Mesenchymal stem cell (in vitro differentiated cells and primary cell): ENCODE data around the gene C2orf78.

ENCODE experiments used
- DNase-seq: peaks from one replicate; pipeline ENCODE4 v3.0.0-alpha.2; 2013
- H2AFZ ChIP-seq: one replicate; pipeline ENCODE4 v1.6.1; 2013; ENCODE audit warnings: low read depth, mild to moderate bottlenecking, control low read depth, inconsistent platforms, low read length, moderate library complexity
- H2AK5ac ChIP-seq: 2 replicates; pipeline ENCODE4 v1.6.1; 2013; ENCODE audit warnings: low read length, moderate library complexity, mild to moderate bottlenecking, inconsistent platforms; ENCODE audit not compliant: severe bottlenecking
- H2BK120ac ChIP-seq: one replicate; pipeline ENCODE4 v1.6.1; 2013; ENCODE audit warnings: low read depth, mild to moderate bottlenecking, inconsistent platforms, low read length, moderate library complexity
- H2BK12ac ChIP-seq, 2 experiments: one replicate each; pipeline ENCODE4 v1.6.1; 2013; ENCODE audit warnings: inconsistent platforms in 2 of 2, low read length in 2 of 2, mild to moderate bottlenecking in 2 of 2, moderate library complexity in 2 of 2, control low read depth in 1 of 2
- H2BK15ac ChIP-seq: one replicate; pipeline ENCODE4 v1.6.1; 2013; ENCODE audit warnings: mild to moderate bottlenecking, low read depth, inconsistent platforms; ENCODE audit not compliant: poor library complexity, severe bottlenecking
- H2BK5ac ChIP-seq: 2 replicates; pipeline ENCODE4 v1.6.1; 2013; ENCODE audit warnings: low read depth, mild to moderate bottlenecking, low read length, control low read depth, inconsistent platforms; ENCODE audit not compliant: poor library complexity, severe bottlenecking
- H3K14ac ChIP-seq, 2 experiments: one replicate each; pipeline ENCODE4 v1.6.1; 2013; ENCODE audit warnings: inconsistent platforms in 2 of 2, low read length in 2 of 2, control low read depth in 1 of 2, mild to moderate bottlenecking in 1 of 2, moderate library complexity in 1 of 2
- H3K18ac ChIP-seq, 2 experiments: one replicate each; pipeline ENCODE4 v1.6.1; 2013; ENCODE audit warnings: inconsistent platforms in 2 of 2, low read length in 2 of 2, control low read depth in 1 of 2, low read depth in 1 of 2, mild to moderate bottlenecking in 1 of 2
- H3K23ac ChIP-seq, 2 experiments: one replicate each; pipeline ENCODE4 v1.6.1; 2013; ENCODE audit warnings: inconsistent platforms in 2 of 2, low read length in 2 of 2, mild to moderate bottlenecking in 2 of 2, moderate library complexity in 2 of 2, control low read depth in 1 of 2
- H3K27ac ChIP-seq: 2 replicates; pipeline ENCODE4 v1.5.1; 2013; ENCODE audit warnings: mild to moderate bottlenecking, moderate library complexity, low read length, control low read depth, inconsistent platforms; ENCODE audit not compliant: poor library complexity, severe bottlenecking
- H3K27me3 ChIP-seq, 2 experiments: 2 replicates each; pipeline versions ENCODE4 v1.6.1 to v1.7.0; 2013; ENCODE audit warnings: low read length in 2 of 2, mild to moderate bottlenecking in 2 of 2, moderate library complexity in 2 of 2, control low read depth in 1 of 2, inconsistent platforms in 1 of 2; ENCODE audit not compliant: control insufficient read depth in 1 of 2, insufficient read depth in 1 of 2
- H3K36me3 ChIP-seq, 2 experiments: 2 replicates each; pipeline versions ENCODE4 v1.6.1 to v1.7.0; 2013; ENCODE audit warnings: low read length in 2 of 2, control low read depth in 1 of 2, inconsistent platforms in 1 of 2, low read depth in 1 of 2, mild to moderate bottlenecking in 1 of 2; ENCODE audit not compliant: insufficient read depth in 2 of 2, control insufficient read depth in 1 of 2
- H3K4ac ChIP-seq, 2 experiments: one replicate each; pipeline ENCODE4 v1.6.1; 2013; ENCODE audit warnings: inconsistent platforms in 2 of 2, low read length in 2 of 2, mild to moderate bottlenecking in 2 of 2, moderate library complexity in 2 of 2, control low read depth in 1 of 2, low read depth in 1 of 2
- H3K4me1 ChIP-seq: 2 replicates; pipeline ENCODE4 v1.6.1; 2013; ENCODE audit warnings: low read depth, low read length, control low read depth; ENCODE audit not compliant: control insufficient read depth, insufficient read depth
- H3K4me2 ChIP-seq: 2 replicates; pipeline ENCODE4 v1.6.1; 2013; ENCODE audit warnings: low read length, mild to moderate bottlenecking, inconsistent platforms; ENCODE audit not compliant: poor library complexity, severe bottlenecking
- H3K4me3 ChIP-seq, 2 experiments: 2 replicates each; pipeline versions ENCODE4 v1.5.1 to v1.7.0; 2013; ENCODE audit warnings: low read length in 2 of 2, mild to moderate bottlenecking in 2 of 2, control low read depth in 1 of 2, low read depth in 1 of 2; ENCODE audit not compliant: insufficient read depth in 1 of 2
- H3K79me1 ChIP-seq: replicated peaks from 2 replicates; pipeline ENCODE4 v1.6.1; 2013; ENCODE audit warnings: mild to moderate bottlenecking, control low read depth, low read length, inconsistent platforms; ENCODE audit not compliant: poor library complexity, severe bottlenecking
- H3K9ac ChIP-seq: 2 replicates; pipeline ENCODE4 v1.7.0; 2013; ENCODE audit warnings: mild to moderate bottlenecking, low read length, moderate library complexity
- H3K9me3 ChIP-seq: 2 replicates; pipeline ENCODE4 v1.7.0; 2013; ENCODE audit warnings: mild to moderate bottlenecking, low read length; ENCODE audit not compliant: control insufficient read depth
- H4K8ac ChIP-seq: one replicate; pipeline ENCODE4 v1.6.1; 2013; ENCODE audit warnings: inconsistent platforms, mild to moderate bottlenecking, low read length, moderate library complexity
- H4K91ac ChIP-seq: one replicate; pipeline ENCODE4 v1.6.1; 2013; ENCODE audit warnings: mild to moderate bottlenecking, low read length, inconsistent platforms
- WGBS: methylation state at CpG from one replicate; pipeline ENCODE4 v1.1.7; 2013; ENCODE audit warnings: mixed read lengths; 5-methylcytosine and 5-hydroxymethylcytosine counted together

Gene C2orf78

DNA sequence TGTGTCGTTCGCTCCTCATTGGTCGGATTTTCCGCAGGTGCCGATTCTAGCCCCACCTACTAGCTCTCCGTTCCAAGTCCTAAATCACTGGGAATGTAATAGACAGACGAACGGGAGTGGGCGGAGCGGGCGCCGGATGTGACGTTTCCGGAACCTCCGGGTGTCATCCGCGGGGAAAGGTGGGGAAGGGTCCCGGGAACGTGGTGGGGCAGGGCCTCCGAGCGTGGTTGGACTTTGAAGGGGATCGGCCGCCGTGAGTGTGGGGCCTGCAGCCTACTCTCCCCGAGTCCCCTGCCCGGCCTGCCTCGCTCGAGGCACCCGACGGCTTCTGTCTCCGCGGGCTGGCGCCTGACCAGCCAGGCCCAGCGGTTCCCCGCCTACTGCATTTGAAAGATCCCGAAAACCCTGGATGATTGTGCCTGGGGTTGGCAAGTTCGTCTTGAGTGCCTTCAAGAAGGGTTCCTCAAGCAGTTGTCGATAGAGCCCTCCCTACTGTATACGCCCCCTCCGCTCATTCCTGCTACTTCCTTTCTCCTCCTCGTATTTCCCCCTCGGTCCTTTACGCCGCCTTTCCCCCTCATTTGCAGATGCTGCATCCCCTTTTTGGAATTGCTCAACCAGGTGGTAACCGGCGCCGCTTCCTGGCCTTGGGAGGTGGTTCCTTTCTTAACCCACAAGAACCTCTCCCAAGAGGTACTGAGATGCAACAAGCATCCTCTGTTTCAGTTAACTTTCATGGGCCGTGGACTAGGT lies 45.0 kb downstream of the C2orf78 start, which contains the start of gene STAMBP:
Gene STAMBP (plus strand): TSS at position 144 of the 753 bp plus-strand sequence. CDS start 1,896 bp downstream, outside the sequence.
- no peak within 1 kb of the TSS for H2BK12ac ChIP-seq
- H3K36me3 ChIP-seq = peaks cover 2 to 15% of the 10 kb centered on the region in 2 experiments
- peak within 1 kb of the TSS in 1 of 2 experiments; percentile 77 for H3K23ac ChIP-seq
- peaks cover 3% of the 10 kb centered on the region for H3K79me1 ChIP-seq
- H3K4me3 ChIP-seq = peak within 1 kb of the TSS; percentile 92 to 97
- H3K4ac ChIP-seq = peak within 1 kb of the TSS; percentile 84 to 96
- no peaks in the 10 kb centered on the region for H3K9me3 ChIP-seq
- peak within 1 kb of the TSS; percentile 47 for H3K4me2 ChIP-seq
- H2BK15ac ChIP-seq = peak within 1 kb of the TSS; percentile 74
- peak; percentile 97 for DNase-seq
- peak within 1 kb of the TSS; percentile 86 for H2BK120ac ChIP-seq
- H2AK5ac ChIP-seq = peak within 1 kb of the TSS; percentile 87
- peak within 1 kb of the TSS; percentile 95 for H2BK5ac ChIP-seq
- peak within 1 kb of the TSS; percentile 93 for H3K9ac ChIP-seq
- peaks cover 2% of the 10 kb centered on the region for H3K4me1 ChIP-seq
- peak within 1 kb of the TSS; percentile 99 for H4K91ac ChIP-seq
- peaks cover 0 to 17% of the 10 kb centered on the region in 2 experiments for H3K27me3 ChIP-seq
- peak within 1 kb of the TSS; percentile 96 to 99 for H3K18ac ChIP-seq
- under 1% methylated on average over 43 of the region's 48 CpGs for WGBS
- peak within 1 kb of the TSS; percentile 95 for H2AFZ ChIP-seq
- H3K27ac ChIP-seq = peak within 1 kb of the TSS; percentile 88
- peak within 1 kb of the TSS; percentile 99 for H4K8ac ChIP-seq
- peak within 1 kb of the TSS in 1 of 2 experiments; percentile 98 for H3K14ac ChIP-seq

DNA sequence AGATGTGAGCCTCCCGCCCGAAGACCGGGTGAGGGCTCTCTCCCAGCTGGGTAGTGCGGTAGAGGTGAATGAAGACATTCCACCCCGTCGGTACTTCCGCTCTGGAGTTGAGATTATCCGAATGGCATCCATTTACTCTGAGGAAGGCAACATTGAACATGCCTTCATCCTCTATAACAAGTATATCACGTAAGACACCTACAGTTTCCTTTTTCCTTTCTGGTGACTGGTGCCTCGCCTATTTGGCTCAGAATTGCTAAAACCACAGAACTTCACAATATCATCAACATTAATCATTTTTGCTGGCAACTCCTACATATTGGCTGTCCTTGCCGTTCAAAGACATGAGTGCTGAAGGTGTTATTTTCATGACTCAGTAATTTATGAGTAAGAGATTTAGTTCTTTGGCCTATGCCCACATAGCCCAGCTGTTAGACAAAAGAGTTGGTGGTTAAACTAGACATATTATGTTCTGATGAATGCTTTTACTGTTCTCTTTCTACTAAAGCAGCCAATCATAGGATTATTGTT lies 47.0 kb downstream of the C2orf78 start:
- no peak for DNase-seq

DNA sequence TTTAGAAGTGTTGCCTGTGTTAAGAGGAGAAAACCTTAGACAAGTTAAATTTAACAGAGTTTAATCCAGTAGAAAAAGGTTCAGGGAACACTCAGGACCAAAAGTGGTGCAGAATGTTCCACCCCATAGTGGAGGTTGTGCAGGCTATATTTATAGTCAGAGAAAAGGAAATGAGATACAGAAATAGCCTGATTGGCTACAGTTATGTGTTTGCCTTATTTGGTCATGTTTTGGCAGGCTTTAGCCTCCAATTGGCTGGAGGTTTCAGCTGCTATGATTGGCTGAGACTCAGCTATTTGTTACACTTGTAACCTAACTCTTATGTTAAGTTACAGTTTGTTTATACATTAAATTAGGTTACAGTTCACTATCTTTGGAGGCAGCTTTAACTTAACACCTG lies 48.9 kb downstream of the C2orf78 start:
- peaks cover 10% of the 10 kb centered on the region for H3K79me1 ChIP-seq
- H3K14ac ChIP-seq = no peak overlapping the region
- H4K8ac ChIP-seq = no peak overlapping the region
- H3K27me3 ChIP-seq = no peaks in the 10 kb centered on the region
- H3K36me3 ChIP-seq = peaks cover 2 to 34% of the 10 kb centered on the region in 2 experiments
- H2BK5ac ChIP-seq = no peak overlapping the region
- no peak overlapping the region for H3K4me2 ChIP-seq
- H3K9ac ChIP-seq = no peak overlapping the region
- no peak overlapping the region for H2BK120ac ChIP-seq
- DNase-seq = no peak
- no peak overlapping the region for H3K18ac ChIP-seq
- H2BK12ac ChIP-seq = no peak overlapping the region
- no peak overlapping the region for H2AFZ ChIP-seq
- H3K27ac ChIP-seq = no peak overlapping the region
- peaks cover 14% of the 10 kb centered on the region for H3K4me1 ChIP-seq
- H3K9me3 ChIP-seq = no peaks in the 10 kb centered on the region
- no peak overlapping the region for H3K23ac ChIP-seq
- no peak overlapping the region for H2BK15ac ChIP-seq
- H3K4me3 ChIP-seq = no peak overlapping the region
- H3K4ac ChIP-seq = no peak overlapping the region
- H2AK5ac ChIP-seq = no peak overlapping the region
- no peak overlapping the region for H4K91ac ChIP-seq

More for the DNA sequence above, 47.0 kb downstream of the C2orf78 start:
- Histone ChIP-seq H3K18ac (no peak overlapping the region), H2AFZ (no peak overlapping the region), H3K4me2 (no peak overlapping the region), H4K91ac (no peak overlapping the region), H2BK5ac (no peak overlapping the region), H2AK5ac (peak overlapping the region; percentile 92), H3K27ac (peak overlapping the region; percentile 88), H3K36me3 (peaks cover 2 to 28% of the 10 kb centered on the region in 2 experiments), H3K4me1 (peaks cover 6% of the 10 kb centered on the region), H4K8ac (no peak overlapping the region), H2BK15ac (no peak overlapping the region), H3K9me3 (no peaks in the 10 kb centered on the region), H3K27me3 (peaks cover 0 to 8% of the 10 kb centered on the region in 2 experiments), H3K4ac (no peak overlapping the region), H3K9ac (no peak overlapping the region), H2BK120ac (no peak overlapping the region), H3K79me1 (peaks cover 7% of the 10 kb centered on the region), H3K4me3 (no peak overlapping the region), H2BK12ac (no peak overlapping the region), H3K14ac (no peak overlapping the region), H3K23ac (no peak overlapping the region)
- WGBS = 73% methylated on average over 11 of the region's 11 CpGs

DNA sequence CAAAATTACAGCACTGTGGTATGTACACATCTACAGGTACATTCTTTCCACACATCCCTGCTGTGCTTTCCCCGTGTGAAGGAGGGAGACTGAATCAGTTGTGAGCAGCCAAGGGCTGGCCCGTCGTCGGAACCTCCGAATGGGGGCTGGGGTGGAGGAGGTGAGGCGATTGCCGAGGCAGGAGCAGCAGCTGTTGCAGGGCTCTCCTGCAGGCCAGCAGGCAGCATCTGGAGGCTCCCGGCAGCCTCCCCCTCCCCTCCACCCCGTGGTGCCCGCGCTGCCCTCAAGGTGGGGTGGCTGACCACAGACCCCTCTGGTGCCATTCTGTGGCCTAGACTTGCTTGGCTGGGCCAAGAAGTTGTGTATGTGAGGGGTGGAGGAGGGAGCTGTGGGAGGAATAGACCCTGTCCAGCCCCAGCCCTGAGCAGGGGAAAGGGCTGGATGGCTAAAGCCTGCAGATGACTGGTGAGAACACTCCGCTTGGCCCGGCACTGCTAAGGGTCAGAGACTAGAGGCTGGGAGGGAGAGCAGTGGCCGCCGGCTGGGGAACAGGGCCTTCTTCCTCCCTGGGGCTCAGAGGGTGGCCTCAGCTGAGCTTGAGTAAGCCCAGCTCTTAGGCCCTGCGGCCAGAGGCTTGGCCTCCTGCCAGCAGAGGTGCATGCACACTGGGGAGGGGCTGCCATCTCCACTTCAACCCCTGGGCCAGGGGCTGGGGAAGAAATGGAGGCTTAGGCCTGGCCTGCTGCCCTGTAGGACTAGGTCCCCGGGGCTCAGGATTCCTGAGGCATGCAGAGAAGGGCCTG lies 52.4 kb downstream of the C2orf78 start:
- peaks cover 16% of the 10 kb centered on the region for H3K79me1 ChIP-seq
- H3K4me3 ChIP-seq = no peak overlapping the region
- peak overlapping the region; percentile 21 for H2BK5ac ChIP-seq
- H3K4ac ChIP-seq = no peak overlapping the region
- no peak overlapping the region for H3K9ac ChIP-seq
- no peak for DNase-seq
- H3K36me3 ChIP-seq = peaks cover 2 to 34% of the 10 kb centered on the region in 2 experiments
- H3K27me3 ChIP-seq = no peaks in the 10 kb centered on the region
- no peak overlapping the region for H4K91ac ChIP-seq
- H2AFZ ChIP-seq = no peak overlapping the region
- H3K18ac ChIP-seq = no peak overlapping the region
- WGBS = 93% methylated on average over 6 of the region's 17 CpGs
- H3K14ac ChIP-seq = no peak overlapping the region
- H2BK12ac ChIP-seq = no peak overlapping the region
- peak overlapping the region; percentile 70 for H2AK5ac ChIP-seq
- no peak overlapping the region for H2BK15ac ChIP-seq
- no peak overlapping the region for H3K23ac ChIP-seq
- H2BK120ac ChIP-seq = no peak overlapping the region
- H3K27ac ChIP-seq = peak overlapping the region; percentile 86
- H3K4me1 ChIP-seq = peaks cover 14% of the 10 kb centered on the region
- H3K4me2 ChIP-seq = peak overlapping the region; percentile 27
- no peaks in the 10 kb centered on the region for H3K9me3 ChIP-seq
- no peak overlapping the region for H4K8ac ChIP-seq
